GM12878 (cell line): Measurements from ENCODE around the gene RIOK1. TPM values are rescaled to one million over a fixed set of nuclear protein-coding genes. Genes with fewer than 3 reads are reported as not detected.

Experiments
- ATAC-seq: fragments of 200-7000 bp; cut with Tn5 transposase; 3 replicates; pipeline ENCODE4 v1.9.1; 2020; ENCODE audit warnings: mild to moderate bottlenecking, moderate library complexity
- BruUV-seq: library from RNA; stranded (reverse); fragments of 400-500 nt; replicated peaks from 2 replicates; lab custom pipeline; 2021; lab: Mats Ljungman, UMichigan
- CTCF ChIA-PET: fragments of 300-600 bp; sonication (Branson Sonifier 250); formaldehyde crosslinking; extraction: SDS; loops from one replicate; lab custom pipeline; 2021; ENCODE audit warnings: inconsistent platforms; lab: Yijun Ruan, JAX
- POLR2A ChIA-PET: fragments of 350-600 bp; formaldehyde crosslinking; extraction: SDS; loops from one replicate; lab custom pipeline; 2021; ENCODE audit warnings: inconsistent platforms; lab: Charles Lee
- RAD21 ChIA-PET: fragments of 300-600 bp; sonication (Branson Sonifier 250); formaldehyde crosslinking; loops from one replicate; lab custom pipeline; 2023; ENCODE audit warnings: antibody characterized with exemption; ENCODE audit not compliant: unreplicated experiment; lab: Charles Lee
- SMC1A ChIA-PET: fragments of 300-600 bp; sonication (Branson Sonifier 250); formaldehyde crosslinking; loops from one replicate; lab custom pipeline; 2023; ENCODE audit not compliant: unreplicated experiment, uncharacterized antibody; lab: Charles Lee
- DNase-seq: peaks from one replicate; pipeline ENCODE4 v3.0.0-alpha.2; 2011; ENCODE audit warnings: low read depth, low spot score
- FAIRE-seq: peaks from 3 replicates; lab custom pipeline; 2011; peaks lifted over from hg19 to GRCh38; lab: Jason Lieb, UNC
- H2AFZ ChIP-seq: 2 replicates; pipeline ENCODE4 v1.6.0; 2011; ENCODE audit warnings: low read depth, low read length, control low read depth; ENCODE audit not compliant: control insufficient read depth
- H3K27ac ChIP-seq: 2 replicates; pipeline ENCODE4 v1.5.1; 2011; ENCODE audit warnings: control low read depth; ENCODE audit not compliant: control insufficient read depth, insufficient read depth
- H3K27me3 ChIP-seq, 2 experiments: replicated peaks in 1 of 2; 2 replicates each; pipeline versions ENCODE4 v1.6.0 to v1.6.1; 2011; ENCODE audit warnings: low read length in 1 of 2; ENCODE audit not compliant: control insufficient read depth in 2 of 2, insufficient read depth in 2 of 2
- H3K36me3 ChIP-seq, 2 experiments: 2 replicates each; pipeline ENCODE4 v1.5.1; 2011; ENCODE audit warnings: low read length in 1 of 2; ENCODE audit not compliant: control insufficient read depth in 2 of 2, insufficient read depth in 2 of 2
- H3K4me1 ChIP-seq: 2 replicates; pipeline ENCODE4 v1.6.1; 2011; ENCODE audit warnings: mild to moderate bottlenecking, low read length, moderate library complexity, mixed read lengths; ENCODE audit not compliant: control insufficient read depth, insufficient read depth
- H3K4me2 ChIP-seq: 2 replicates; pipeline ENCODE4 v1.6.0; 2011; ENCODE audit warnings: control low read depth; ENCODE audit not compliant: control insufficient read depth, insufficient read depth
- H3K4me3 ChIP-seq: fragments of 200-600 bp; sonication (generic); 2 replicates; pipeline ENCODE4 v1.5.1; 2016
- H3K79me2 ChIP-seq: 2 replicates; pipeline ENCODE4 v1.6.0; 2011; ENCODE audit warnings: low read length; ENCODE audit not compliant: control insufficient read depth, insufficient read depth
- H3K9ac ChIP-seq: 2 replicates; pipeline ENCODE4 v1.8.0; 2011; ENCODE audit warnings: low read length, control low read depth, mixed read lengths; ENCODE audit not compliant: control insufficient read depth, insufficient read depth
- H3K9me3 ChIP-seq: replicated peaks from 3 replicates; pipeline ENCODE4 v1.5.1; 2011; ENCODE audit warnings: mild to moderate bottlenecking, low read length; ENCODE audit not compliant: control insufficient read depth, insufficient read depth
- H4K20me1 ChIP-seq: 2 replicates; pipeline ENCODE4 v1.6.0; 2011; ENCODE audit not compliant: control insufficient read depth, insufficient read depth
- BRCA1 ChIP-seq: IDR thresholded peaks from 2 replicates; pipeline ENCODE4 v1.6.1; 2011; ENCODE audit warnings: low read depth, low read length, improper control_type of control experiment
- ESRRA ChIP-seq: IDR thresholded peaks from 2 replicates; pipeline ENCODE4 v1.6.1; 2012; ENCODE audit warnings: mild to moderate bottlenecking, low read length, improper control_type of control experiment
- JUNB ChIP-seq: IDR thresholded peaks from 2 replicates; pipeline ENCODE4 v1.6.1; 2016; ENCODE audit warnings: antibody characterized with exemption, mild to moderate bottlenecking
- NR2C1 ChIP-seq: fragments of 450-650 bp; IDR thresholded peaks from 2 replicates; pipeline ENCODE4 v1.6.1; 2017; ENCODE audit warnings: antibody characterized with exemption, mild to moderate bottlenecking, moderate library complexity
- PML ChIP-seq: IDR thresholded peaks from 2 replicates; pipeline ENCODE4 v1.6.1; 2012; ENCODE audit warnings: low read length, inconsistent platforms
- POU2F2 ChIP-seq: IDR thresholded peaks from 3 replicates; pipeline ENCODE4 v1.6.1; 2011; ENCODE audit warnings: low read depth, mild to moderate bottlenecking, low read length, borderline replicate concordance
- RBBP5 ChIP-seq: fragments of 200-600 bp; sonication (generic); conservative IDR thresholded peaks from 2 replicates; pipeline ENCODE4 v1.6.1; 2016
- ZBED1 ChIP-seq: IDR thresholded peaks from 2 replicates; pipeline ENCODE4 v1.6.1; 2016; ENCODE audit warnings: borderline replicate concordance
- ZNF217 ChIP-seq: fragments of 450-650 bp; IDR thresholded peaks from 2 replicates; pipeline ENCODE4 v1.6.1; 2017; ENCODE audit warnings: antibody characterized with exemption, mild to moderate bottlenecking
- ZNF274 ChIP-seq: IDR thresholded peaks from one replicate; pipeline ENCODE4 v1.8.0; 2011; ENCODE audit not compliant: insufficient read length, insufficient read depth
- WGBS: methylation state at CpG from one replicate; pipeline ENCODE4 v1.1.6; 2016; ENCODE audit warnings: low lambda C conversion rate; ENCODE audit not compliant: insufficient replicate concordance, insufficient coverage; ENCODE audit errors: missing lambda C conversion rate; 5-methylcytosine and 5-hydroxymethylcytosine counted together
- in situ Hi-C: fragments of 300-500 bp; cut with MboI; formaldehyde crosslinking; loops from 9 replicates; pipeline ENCODE4 v1.14.3; 2018; ENCODE audit warnings: mixed read lengths
- intact Hi-C: fragments of 100-400 bp; cut with micrococcal nuclease; formaldehyde crosslinking; loops from one replicate; pipeline ENCODE4 v1.14.2; 2022; ENCODE audit not compliant: unreplicated experiment
- polyA plus RNA-seq, 11 experiments: library from polyadenylated mRNA; depleted of rRNA in 4 of 11; unstranded in 6 of 11; stranded (reverse) in 5 of 11; fragments of >200 nt; fragmentation: Nextera tagmentation in 4 of 11; fragmentation: Illumina TruSeq in 1 of 11; extraction: Ambion mirVana in 4 of 11; extraction: Trizol in 1 of 11; gene quantifications; 1 replicate in 1 of 11; 2 replicates in 10 of 11; pipeline versions ENCODE4 v1.2.1 to v1.2.3, GENCODE V29; 2011 to 2016; ENCODE audit warnings: inconsistent platforms in 2 of 11, missing spikeins in 2 of 11, low read depth in 1 of 11
- total RNA-seq, 4 experiments: library from RNA; depleted of rRNA in 3 of 4; stranded (reverse); fragments of >200 nt in 3 of 4; fragmentation: Illumina TruSeq in 1 of 4; extraction: Trizol in 1 of 4; gene quantifications; 2 replicates each; pipeline versions ENCODE4 v1.2.1 to v1.2.3, GENCODE V29; 2013 to 2021
- TF ChIP-seq, protein P1 (sequence below): fragments of 450-650 bp; formaldehyde crosslinking; IDR thresholded peaks from 2 replicates; pipeline ENCODE4 v1.5.0; 2022; ENCODE audit warnings: mild to moderate bottlenecking, missing genetic modification characterization
- TF ChIP-seq, protein P2 (sequence below): fragments of 150-350 bp; IDR thresholded peaks from 2 replicates; pipeline ENCODE4 v1.6.1; 2016; ENCODE audit warnings: low read depth, low read length

The RIOK1 gene
- total and polyA plus RNA-seq, 10 of the 15 experiments (the other 5 are each of a cell fraction or from before 2014, with no cell fraction given), result 16.1 to 44.6 (median 33.7) TPM

DNA sequence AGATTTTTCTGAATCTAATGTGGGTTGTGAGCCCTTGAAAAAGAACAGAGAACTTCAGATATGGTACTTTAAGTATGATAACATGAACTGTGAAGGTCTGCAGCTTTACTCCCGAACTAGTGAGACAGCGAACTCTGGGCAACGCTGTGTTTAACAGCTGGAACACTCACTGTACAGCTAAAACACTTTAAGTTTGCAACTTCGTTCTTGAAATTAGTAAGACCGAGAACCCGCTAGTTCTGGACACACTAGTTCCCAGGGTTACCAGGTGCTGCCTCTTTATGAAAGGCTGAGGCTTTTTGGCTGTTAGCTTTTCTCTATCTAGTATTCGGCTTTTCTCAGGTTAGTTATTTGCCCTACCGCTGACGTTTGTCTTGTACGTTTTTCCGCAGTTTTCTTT lies 52.9 kb downstream of the RIOK1 start:
- POLR2A ChIA-PET, result no interaction called here
- in situ Hi-C loops, result no loop called here
- BruUV-seq, result no TSS peak
- no peaks in the 10 kb centered on the region; the same call in 2 of the 3 replicates for H3K9me3 ChIP-seq
- no peaks in the 10 kb centered on the region for H3K79me2 ChIP-seq
- no peak overlapping the region for H3K27ac ChIP-seq
- WGBS, result 6% methylated on average over 11 of the region's 11 CpGs
- RAD21 ChIA-PET, result no interaction called here
- no peak overlapping the region for H2AFZ ChIP-seq
- no peak overlapping the region for H3K4me2 ChIP-seq
- no peaks in the 10 kb centered on the region for H4K20me1 ChIP-seq
- intact Hi-C loops, result no loop called here
- H3K9ac ChIP-seq, result no peak overlapping the region
- H3K36me3 ChIP-seq, result no peaks in the 10 kb centered on the region
- SMC1A ChIA-PET, result no interaction called here
- no peak for ATAC-seq
- H3K4me3 ChIP-seq, result no peak overlapping the region
- H3K27me3 ChIP-seq, result no peaks in the 10 kb centered on the region
- H3K4me1 ChIP-seq, result no peaks in the 10 kb centered on the region
- TF ChIP-seq RBBP5, result no peak
- no peak for TF ChIP-seq PML
- TF ChIP-seq, protein P1, sequence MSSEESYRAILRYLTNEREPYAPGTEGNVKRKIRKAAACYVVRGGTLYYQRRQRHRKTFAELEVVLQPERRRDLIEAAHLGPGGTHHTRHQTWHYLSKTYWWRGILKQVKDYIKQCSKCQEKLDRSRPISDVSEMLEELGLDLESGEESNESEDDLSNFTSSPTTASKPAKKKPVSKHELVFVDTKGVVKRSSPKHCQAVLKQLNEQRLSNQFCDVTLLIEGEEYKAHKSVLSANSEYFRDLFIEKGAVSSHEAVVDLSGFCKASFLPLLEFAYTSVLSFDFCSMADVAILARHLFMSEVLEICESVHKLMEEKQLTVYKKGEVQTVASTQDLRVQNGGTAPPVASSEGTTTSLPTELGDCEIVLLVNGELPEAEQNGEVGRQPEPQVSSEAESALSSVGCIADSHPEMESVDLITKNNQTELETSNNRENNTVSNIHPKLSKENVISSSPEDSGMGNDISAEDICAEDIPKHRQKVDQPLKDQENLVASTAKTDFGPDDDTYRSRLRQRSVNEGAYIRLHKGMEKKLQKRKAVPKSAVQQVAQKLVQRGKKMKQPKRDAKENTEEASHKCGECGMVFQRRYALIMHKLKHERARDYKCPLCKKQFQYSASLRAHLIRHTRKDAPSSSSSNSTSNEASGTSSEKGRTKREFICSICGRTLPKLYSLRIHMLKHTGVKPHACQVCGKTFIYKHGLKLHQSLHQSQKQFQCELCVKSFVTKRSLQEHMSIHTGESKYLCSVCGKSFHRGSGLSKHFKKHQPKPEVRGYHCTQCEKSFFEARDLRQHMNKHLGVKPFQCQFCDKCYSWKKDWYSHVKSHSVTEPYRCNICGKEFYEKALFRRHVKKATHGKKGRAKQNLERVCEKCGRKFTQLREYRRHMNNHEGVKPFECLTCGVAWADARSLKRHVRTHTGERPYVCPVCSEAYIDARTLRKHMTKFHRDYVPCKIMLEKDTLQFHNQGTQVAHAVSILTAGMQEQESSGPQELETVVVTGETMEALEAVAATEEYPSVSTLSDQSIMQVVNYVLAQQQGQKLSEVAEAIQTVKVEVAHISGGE (CRISPR knock-in tag), result no peak
- TF ChIP-seq NR2C1, result no peak
- TF ChIP-seq JUNB, result no peak
- TF ChIP-seq POU2F2, result no peak
- TF ChIP-seq ZNF217, result no peak
- no peak for TF ChIP-seq BRCA1
- TF ChIP-seq, protein P2, sequence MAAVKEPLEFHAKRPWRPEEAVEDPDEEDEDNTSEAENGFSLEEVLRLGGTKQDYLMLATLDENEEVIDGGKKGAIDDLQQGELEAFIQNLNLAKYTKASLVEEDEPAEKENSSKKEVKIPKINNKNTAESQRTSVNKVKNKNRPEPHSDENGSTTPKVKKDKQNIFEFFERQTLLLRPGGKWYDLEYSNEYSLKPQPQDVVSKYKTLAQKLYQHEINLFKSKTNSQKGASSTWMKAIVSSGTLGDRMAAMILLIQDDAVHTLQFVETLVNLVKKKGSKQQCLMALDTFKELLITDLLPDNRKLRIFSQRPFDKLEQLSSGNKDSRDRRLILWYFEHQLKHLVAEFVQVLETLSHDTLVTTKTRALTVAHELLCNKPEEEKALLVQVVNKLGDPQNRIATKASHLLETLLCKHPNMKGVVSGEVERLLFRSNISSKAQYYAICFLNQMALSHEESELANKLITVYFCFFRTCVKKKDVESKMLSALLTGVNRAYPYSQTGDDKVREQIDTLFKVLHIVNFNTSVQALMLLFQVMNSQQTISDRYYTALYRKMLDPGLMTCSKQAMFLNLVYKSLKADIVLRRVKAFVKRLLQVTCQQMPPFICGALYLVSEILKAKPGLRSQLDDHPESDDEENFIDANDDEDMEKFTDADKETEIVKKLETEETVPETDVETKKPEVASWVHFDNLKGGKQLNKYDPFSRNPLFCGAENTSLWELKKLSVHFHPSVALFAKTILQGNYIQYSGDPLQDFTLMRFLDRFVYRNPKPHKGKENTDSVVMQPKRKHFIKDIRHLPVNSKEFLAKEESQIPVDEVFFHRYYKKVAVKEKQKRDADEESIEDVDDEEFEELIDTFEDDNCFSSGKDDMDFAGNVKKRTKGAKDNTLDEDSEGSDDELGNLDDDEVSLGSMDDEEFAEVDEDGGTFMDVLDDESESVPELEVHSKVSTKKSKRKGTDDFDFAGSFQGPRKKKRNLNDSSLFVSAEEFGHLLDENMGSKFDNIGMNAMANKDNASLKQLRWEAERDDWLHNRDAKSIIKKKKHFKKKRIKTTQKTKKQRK, result no peak
- no peak for TF ChIP-seq ZBED1
- no peak for TF ChIP-seq ZNF274
- no peak for TF ChIP-seq ESRRA
- CTCF ChIA-PET, result no interaction called here
- DNase-seq, result no peak
- FAIRE-seq, result no peak
